ENCODE data around the gene CCDC124.

Gene CCDC124

DNA sequence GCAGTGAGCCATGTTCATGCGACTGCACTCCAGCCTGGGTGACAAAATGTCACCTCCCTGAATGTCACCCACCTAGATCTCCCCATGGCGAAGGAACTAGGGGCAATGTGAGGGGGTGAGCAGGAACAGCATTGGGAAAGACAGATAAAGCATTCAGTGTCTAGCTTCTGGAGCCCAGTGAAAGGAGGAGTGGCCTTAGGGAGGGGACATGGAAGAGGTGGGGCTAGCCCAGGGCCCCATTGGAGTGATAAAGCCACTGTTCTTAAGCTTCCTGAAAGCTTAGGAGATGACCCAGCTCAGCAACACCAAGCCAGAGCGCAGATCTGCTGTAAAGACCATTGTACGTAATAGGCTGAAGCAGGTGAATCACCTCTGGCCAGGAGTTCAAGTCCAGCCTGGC lies 21.1 kb downstream of the CCDC124 start:
- no peak for DNase-seq (ENCODE audit: low spot score)

DNA sequence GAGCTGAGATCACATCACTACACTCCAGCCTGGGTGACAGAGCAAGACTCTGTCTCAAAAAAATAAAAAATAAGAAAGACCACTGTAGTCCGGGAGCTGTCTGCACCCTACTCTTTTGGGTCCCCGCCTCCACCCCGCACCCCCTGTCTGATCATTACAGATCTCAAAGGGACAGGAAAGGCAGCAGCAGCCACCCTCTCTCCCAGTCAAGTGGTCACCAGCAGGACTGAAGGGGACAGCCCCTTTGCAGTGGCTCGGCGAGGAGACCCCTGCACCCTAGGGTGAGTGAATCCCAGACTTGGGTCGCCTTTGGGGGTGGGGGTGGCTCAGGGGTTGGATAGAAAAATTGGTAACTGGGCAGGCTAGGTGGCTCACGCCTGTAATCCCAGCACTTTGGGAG lies 21.6 kb downstream of the CCDC124 start:
- DNase-seq (ENCODE audit: low spot score), result no peak

DNA sequence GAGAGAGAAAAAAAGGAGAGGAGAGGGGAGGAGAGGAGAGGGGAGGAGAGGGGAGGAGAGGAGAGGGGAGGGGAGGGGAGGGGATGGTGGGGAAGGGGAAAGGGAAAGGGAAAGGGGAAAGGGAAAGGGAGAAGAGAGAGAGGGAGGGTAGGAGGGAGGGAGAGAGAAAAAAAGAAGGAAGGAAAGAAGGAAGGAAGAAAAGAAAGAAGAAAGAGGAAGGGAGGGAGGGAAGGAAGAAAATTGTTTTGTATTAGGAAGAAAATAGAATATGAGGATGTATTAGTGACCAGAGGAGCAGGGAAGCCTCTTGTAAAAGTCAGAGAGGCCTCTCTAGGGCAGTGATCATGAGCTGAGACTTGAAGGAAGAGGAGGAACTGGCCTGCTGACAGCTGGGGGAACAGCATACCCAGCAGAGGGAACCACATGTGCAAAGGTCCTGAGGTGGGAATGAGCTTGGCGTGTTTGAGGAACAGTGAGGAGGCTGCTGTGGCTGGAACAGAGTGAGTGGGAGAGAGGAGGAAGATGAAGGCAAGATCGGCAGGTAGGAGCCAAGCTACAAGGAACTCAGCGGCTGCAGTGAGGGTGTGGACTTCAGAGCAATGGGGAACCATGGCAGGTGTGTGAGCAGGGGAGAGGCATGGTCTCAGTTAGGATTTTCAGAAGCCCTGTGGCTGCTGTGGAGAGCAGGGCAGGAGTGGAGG lies 24.5 kb downstream of the CCDC124 start:
- DNase-seq (ENCODE audit: low spot score), result no peak

DNA sequence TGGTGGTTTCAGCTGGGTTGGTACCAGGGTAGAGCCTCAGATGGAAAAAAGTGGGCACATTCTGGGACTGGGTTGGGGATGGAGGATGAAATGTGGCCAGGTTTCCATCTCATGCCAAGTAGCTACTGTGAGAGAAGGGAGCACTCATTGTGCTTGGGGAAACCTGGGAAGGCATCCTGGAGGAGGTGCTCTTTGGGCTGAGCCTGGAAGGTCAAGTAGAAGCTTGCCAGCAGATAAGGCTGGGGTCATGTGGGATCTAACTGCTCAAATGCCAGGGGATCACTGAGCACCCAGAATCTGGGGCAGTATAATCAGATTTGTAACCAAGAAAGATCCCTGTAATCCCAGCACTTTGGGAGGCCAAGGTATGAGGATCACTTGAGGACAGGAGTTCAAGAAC lies 25.1 kb downstream of the CCDC124 start:
- DNase-seq (ENCODE audit: low spot score), result no peak

DNA sequence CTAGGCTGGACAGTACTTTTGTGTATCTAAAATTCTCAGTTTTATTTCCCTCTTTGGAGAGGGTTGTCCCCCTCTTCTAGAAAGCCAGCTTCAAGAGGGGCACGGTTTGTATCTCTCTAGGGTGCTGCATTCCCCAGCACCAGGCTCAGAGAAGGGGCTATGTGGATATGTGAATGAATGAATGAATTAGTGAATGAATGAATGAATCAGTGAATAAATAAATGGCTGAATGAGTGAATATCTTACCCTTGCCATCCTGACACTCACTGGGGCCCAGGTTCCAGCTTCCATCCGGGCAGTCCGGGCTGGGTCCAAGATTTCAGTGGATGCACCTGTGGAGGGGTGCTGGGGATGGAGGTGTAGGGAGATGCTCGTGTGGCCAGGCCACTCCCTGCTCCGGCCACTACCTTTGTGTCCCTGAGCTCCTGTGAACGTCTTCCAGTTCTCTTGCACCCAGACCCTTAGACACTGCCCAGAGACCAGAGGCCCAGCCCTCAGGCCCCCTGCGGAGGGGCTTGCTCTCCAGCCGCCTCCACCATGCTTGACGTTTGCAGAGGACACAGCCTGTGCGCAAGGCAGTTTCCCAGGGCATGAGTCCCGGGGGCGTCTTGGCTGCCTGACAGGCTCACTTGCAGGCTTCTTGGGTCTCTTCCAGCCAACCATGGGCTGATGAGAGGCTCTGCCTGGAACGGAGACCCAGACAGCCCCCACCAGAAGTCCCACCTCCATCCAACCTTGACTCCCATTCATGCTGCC lies 31.3 kb downstream of the CCDC124 start:
- DNase-seq (ENCODE audit: low spot score), result no peak

DNA sequence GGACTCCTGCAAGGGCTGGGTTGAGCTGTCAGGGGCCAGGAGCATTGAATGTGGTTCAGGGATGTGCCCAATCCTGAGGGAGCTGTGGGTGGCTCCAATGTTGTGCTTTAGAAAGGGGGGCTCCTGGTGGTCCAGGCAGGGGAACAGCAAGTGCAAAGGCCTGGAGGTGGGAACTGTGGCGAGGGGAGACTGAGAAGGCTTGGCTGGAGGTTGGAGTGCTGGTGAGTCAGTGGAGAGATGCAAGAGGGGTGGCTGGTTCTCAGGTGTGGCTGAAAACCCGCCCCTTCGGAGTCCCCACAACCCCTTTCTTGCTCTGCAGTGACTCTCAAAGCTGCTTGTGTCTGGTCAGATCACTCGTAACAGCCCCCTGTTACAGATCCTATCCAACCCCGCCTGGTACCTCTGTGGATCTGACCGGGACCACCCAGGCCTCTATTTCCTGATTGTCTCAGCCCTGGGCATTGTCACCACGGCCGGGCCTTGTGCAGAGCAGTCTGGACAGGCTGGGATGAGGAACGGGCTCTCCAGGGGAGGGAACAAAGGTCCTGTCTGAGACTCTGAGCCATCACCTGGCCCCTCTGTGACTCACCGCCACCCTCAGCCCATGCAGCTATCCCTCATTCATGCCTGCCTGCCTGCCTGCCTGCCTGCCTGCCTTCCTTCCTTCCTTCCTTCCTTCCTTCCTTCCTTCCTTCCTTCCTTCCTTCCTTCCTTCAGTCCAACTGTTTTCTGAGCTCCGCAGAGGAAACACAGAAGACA lies 32.7 kb downstream of the CCDC124 start:
- DNase-seq (ENCODE audit: low spot score), result no peak

DNA sequence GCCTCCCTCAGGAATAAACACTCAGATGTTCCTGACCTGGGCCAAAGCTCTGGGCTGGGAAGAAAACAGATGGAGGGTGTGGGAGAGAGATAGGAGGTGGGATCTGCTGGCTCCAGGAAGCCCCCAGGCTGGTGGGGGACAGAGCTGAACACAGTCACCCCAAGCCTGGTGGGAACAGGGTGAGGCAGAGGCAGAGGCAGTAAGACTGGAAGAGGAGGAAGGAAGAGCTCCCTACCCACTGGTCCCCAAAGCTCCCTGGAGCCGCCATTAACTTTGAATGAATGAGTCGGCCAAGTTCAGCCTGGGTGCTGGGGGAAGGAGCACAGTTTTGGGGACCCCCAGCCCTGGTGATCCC lies 33.3 kb downstream of the CCDC124 start:
- DNase-seq (ENCODE audit: low spot score), result no peak

DNA sequence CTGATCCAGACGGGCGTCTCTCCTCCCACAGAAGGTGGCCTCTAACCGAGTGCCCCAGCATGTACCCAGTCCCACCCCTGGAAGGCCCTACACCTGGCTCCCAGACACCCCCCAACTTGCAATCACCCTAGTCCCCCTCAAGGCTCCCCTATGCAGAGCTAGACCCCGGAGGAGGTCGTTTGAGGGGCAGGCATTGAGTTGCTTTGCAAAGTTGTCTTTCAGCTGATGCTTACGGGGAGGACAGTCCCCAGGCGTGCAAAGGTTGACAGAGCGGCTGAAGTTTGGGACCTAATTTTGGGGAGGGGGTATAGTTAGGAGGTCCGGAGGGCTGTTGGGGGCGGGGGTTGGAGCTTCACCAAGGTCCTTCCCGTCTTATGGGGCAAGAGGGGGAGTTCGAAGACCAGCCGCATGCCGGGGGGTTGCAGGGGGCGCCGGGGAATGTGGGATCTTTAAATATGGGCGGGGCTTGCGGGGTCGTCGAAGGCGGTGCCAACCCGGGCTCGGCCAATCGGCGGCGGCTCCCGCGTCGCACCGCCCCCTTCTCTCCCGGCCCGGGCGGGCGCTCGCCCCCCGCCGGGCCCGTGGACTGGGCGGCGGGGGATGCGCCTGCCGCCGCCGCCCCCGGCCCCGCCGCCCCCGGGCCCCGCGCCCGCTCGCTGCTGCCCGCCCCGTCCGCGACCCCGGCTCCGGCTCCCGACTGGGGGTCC lies 33.9 kb downstream of the CCDC124 start, which contains the start of gene KCNN1:
KCNN1 (plus strand) TSS at position 558 of the 707 bp plus-strand sequence. CDS start 6,782 bp downstream, outside the sequence.
- DNase-seq (ENCODE audit: low spot score), result peak; percentile 65

DNA sequence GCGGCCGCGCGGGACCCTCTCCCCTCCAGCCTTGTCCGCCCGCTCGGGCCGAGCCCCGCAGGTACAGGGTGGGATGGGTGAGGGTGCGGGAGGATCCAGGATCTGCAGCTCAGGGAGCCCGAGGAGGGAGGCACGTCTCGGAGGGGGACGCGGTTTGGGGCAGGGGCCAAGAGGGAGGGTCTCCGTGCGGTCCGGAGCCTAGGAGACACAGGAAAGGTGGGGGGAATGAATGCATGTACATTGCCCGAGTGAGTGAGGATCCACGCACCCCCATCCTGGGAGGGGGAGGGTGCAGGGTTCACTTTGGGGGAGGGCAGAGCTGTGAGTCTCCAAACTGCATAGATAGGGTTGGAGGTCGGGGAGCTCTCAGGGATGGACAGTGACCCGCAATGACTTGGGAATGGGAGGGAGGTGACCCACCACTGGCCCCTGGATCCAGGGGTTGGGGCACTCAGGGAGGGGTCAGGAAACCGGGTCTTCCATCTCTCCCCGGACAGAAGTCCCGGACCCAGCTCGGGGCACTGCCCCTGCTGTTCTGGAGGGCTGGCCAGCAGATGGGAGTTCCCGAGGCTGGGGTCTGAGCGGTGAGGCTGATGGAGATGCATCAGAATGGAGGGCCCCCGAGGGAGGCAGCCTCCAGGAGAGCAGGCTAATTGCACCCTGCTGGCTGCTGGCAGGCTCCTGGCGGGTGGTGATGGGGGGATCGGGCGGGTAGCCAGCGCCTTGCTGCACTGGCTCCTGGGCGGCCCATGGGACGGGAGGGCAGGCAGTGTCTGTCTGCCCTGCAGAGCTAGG lies 34.6 kb downstream of the CCDC124 start:
- DNase-seq (ENCODE audit: low spot score), result no peak

DNA sequence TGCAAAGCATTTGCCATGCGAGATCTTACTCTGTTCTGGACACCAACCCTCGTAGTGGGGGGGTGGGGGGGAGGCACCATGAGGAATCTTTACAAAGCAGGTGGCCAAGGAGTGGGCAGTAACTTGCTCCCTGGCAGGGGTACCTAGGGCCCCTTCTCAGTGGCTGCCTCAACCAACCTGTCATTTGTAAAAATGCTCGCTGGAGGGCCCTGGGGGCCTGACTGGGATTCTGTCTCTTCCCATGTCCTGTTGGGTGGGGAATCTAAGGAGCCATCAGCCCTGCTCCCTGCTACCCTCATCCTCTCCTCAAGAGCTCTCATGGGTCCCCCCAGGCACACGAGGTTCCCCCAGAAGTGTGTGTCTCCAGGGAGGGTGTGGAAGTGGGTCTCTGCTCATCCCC lies 35.5 kb downstream of the CCDC124 start:
- DNase-seq (ENCODE audit: low spot score), result no peak

DNA sequence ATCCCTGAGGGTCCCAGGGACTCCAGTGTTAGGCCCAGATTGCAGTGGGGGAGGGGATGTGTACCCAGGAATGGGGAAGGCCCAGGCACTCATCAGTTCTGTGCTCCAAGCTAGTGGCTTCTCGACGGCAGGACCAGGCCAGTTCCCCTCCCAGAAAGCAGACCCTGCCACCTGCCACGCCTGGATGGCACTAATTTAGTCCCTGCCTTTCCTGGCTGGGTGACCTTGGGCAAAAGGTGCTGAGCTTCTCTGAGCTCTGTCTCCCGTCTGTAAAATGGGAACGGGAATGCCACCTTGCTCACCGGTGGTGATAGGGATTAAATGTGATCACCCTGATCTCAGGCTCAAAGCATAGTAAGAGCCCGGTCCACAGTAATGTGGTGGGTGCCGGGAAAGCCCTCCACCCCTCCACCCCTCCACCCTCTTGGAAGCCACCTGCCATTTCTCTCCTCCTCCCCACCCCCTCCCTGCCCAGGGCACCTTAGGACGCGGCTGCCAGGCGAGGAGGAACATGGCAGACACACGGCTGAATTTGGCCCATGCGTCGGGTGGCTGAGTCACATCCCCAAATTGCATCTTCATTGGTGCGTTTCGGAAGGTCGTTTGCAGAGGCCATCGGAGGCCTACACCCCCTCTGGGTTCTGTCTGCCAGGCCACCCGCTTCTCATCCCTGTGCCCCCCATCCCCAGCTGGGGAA lies 36.4 kb downstream of the CCDC124 start:
- DNase-seq (ENCODE audit: low spot score), result no peak

DNA sequence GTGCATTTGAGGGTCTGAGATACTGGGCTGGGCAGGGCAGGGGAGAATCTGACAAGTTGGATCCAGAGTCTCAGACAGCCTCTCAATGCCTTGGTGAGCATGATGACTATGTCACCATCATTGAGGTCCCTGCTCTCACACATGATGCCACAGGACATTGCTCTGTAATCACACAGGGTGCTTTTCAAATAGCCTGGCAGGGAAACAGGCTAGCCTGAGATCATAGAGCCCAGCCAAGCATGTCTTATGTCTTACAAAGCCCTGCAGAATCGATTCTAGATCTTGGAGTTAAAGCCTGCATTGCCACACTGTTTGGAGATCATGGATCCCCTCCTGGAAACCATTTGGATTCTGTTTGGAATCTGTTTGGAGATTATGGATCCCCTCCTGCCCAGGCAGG lies 39.4 kb downstream of the CCDC124 start:
- DNase-seq (ENCODE audit: low spot score), result no peak

DNA sequence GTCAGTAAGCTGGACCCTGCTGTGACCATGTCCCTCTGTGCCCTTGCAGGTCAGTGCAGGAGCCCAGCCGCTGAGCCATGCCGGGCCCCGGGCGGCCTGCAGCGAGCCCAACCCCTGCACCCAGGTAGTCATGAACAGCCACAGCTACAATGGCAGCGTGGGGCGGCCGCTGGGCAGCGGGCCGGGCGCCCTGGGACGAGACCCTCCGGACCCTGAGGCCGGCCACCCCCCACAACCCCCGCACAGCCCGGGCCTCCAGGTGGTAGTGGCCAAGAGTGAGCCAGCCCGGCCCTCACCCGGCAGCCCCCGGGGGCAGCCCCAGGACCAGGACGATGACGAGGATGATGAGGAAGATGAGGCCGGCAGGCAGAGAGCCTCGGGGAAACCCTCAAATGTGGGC lies 40.9 kb downstream of the CCDC124 start:
- DNase-seq (ENCODE audit: low spot score), result no peak

DNA sequence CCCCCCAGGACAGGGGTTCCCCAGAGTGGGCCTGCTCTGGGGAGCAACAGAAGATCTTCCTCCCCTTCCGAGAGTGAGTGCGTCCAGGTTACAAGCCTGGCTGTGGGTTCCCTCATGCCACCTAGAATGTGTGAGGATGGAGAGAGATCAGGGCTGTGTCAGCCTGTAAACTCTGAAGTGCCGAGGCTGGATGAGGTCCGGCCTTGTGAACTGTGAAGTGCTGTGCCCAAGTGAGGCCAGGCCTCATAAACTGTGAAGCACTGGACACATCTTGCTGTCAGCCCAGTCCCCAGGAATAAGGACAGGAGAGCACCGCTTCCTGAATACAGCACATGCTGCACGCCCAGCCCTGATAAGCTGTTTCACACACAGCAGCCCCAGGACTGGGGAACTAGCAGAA lies 41.7 kb downstream of the CCDC124 start:
- DNase-seq (ENCODE audit: low spot score), result no peak

DNA sequence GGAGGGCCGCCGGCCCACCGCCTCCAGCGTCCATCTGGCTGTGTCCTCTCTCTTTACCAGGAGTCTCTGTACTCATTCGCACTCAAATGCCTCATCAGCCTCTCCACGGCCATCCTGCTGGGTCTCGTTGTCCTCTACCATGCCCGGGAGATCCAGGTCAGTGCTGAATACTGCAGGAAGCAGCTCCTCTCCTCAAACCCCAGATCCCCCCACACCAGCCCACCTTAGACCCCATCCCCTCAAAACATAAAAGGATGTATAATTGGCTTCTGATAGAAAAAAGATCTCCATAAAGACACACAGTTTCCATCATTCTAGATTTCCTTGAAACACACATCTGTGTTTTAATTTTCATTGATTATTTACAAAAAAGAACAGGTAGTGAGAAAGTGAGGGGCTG lies 42.2 kb downstream of the CCDC124 start:
- DNase-seq (ENCODE audit: low spot score), result no peak

DNA sequence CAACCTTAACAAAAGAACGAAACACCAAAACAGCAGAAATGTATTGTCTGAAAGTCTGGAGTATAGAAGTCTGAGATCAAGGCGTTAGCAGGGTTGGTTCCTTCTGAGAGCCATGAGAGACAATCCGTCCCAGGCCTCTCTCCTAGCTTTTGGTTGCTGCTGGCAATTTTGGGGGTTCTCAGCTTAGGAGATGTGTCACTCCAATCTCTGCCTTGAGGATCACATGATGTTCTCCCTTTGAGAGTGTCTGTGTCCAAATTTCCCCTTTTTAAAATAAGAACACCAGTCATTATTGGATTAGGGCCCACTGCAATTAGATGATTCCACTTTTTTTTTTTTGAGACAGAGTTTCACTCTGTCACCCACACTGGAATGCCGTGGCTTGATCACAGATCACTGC lies 44.2 kb downstream of the CCDC124 start:
- DNase-seq (ENCODE audit: low spot score), result no peak

DNA sequence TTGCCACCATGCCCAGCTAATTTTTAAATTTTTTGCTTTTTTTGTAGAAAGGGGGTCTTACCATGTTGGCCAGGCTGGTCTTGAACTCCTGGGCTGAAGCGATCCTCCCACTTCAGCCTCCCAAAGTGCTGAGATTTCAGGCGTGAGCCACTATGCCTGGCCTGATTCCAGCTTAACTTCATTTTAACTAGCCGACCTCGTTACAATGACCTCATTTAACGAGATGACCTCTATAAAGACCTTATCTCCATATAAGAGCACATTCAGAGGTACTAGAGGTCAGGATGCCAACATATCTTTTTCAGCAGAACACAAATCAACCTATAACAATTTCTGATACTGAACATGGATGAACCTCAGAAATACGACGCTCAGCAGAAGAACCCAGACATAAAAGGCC lies 44.7 kb downstream of the CCDC124 start:
- no peak for DNase-seq (ENCODE audit: low spot score)

DNA sequence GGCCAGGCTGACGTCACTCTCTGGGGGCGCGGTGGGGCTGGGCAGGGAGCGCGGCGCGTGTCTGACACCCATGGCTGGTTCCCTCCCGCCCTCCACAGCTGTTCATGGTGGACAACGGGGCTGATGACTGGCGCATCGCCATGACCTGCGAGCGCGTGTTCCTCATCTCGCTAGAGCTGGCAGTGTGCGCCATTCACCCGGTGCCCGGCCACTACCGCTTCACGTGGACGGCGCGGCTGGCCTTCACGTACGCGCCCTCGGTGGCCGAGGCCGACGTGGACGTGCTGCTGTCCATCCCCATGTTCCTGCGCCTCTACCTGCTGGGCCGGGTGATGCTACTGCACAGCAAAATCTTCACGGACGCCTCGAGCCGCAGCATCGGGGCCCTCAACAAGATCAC lies 48.8 kb downstream of the CCDC124 start:
- no peak for DNase-seq (ENCODE audit: low spot score)

DNA sequence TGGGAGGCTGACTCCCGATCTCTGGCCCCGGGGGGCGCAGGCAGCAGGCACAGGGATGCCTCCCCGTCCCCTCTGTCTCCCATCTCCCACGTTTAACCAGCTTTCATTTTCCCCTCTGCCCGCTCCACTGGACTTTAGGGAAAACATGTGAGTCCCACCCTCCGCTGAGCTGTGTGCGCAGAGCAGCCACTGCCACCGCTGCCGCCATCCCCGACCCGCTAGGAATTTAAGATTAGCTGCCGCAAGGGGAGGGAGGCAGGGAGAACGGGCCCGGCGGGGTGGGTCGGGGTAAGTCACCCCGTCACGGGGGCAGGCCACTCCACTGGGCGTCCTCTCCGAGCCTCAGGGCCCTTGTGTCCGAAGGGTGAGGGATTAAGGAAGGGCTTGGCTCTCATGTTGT lies 49.6 kb downstream of the CCDC124 start:
- DNase-seq (ENCODE audit: low spot score), result no peak

DNA sequence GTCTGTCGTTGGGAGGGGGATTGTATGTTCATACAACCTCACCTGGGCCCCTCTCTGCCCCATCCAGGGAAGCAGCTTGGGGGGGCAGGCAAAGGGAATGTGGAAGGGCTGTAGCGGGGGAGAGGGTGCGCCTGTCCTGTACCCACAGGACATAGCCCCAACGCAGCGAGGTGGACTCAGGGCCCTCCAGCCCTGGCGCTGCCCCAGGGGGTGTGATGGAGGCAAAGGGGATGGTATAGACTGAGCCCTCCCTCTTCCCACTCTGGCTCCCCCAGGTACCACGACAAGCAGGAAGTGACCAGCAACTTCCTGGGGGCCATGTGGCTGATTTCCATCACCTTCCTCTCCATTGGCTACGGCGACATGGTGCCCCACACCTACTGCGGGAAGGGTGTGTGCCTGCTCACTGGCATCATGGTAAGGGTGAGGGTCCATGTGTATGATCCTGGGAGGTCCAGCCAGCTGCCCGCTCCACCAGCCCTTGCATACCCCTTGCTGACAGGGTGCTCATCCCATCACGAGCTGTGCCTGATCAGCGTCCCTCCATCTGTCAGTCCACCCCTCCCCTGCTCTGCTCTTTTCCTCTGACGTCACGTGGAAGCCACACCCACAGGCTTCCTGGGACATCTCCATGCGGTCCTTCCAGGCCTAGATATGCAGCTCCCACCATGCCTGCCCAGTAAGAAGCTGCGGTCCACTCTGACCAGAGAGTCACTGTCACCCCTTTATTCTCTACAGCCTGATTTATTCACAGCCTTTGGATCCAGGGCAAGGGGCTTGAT lies 52.4 kb downstream of the CCDC124 start:
- no peak for DNase-seq (ENCODE audit: low spot score)
